ENCODE measurements around the gene TEKT1.

GRCh38 chr17:6780886-6781285, 50.6 kb downstream of the TEKT1 start:
- no peak for TF ChIP-seq EZH2 (IDR thresholded peaks at IDR 0.05; ENCODE audit: borderline replicate concordance, low read depth, low read length, poor library complexity, severe bottlenecking)
- TF ChIP-seq CTCF (conservative IDR thresholded peaks at IDR 0.05; ENCODE audit: low read depth, low read length) = no peak

All from A673 (cell line).